HG02763 (cell line): ENCODE data around the gene PHLDB3.
A peak's percentile ranks its signal among the peaks of the same experiment; 100 is the strongest.
"Not testable (repeated sequence)": the region's sequence is repeated elsewhere in the genome, so short reads cannot be mapped to it uniquely, and the experiment has no call there.

Source experiments
- ATAC-seq: cut with Tn5 transposase; IDR thresholded peaks from one replicate; pipeline ENCODE4 v1.9.1; 2021; ENCODE audit warnings: mild to moderate bottlenecking, moderate library complexity; ENCODE audit not compliant: unreplicated experiment

PHLDB3 gene

GRCh38 chr19:43527860-43528622, 23.5 kb upstream of the PHLDB3 start:
- no peak for ATAC-seq

- peak; percentile 79 for ATAC-seq
Measured at GRCh38 chr19:43526884-43527859, 22.6 kb upstream of the PHLDB3 start, which contains the start of gene ETHE1. Gene ETHE1 (minus strand): TSS chr19:43527201. CDS start chr19:43527177, 24 bp downstream.

GRCh38 chr19:43525836-43526771, 21.6 kb upstream of the PHLDB3 start:
- no peak for ATAC-seq

GRCh38 chr19:43524922-43525835, 20.6 kb upstream of the PHLDB3 start:
- no peak for ATAC-seq

GRCh38 chr19:43523696-43524095, 19.1 kb upstream of the PHLDB3 start:
- ATAC-seq, result not testable (repeated sequence)

GRCh38 chr19:43522929-43523328, 18.4 kb upstream of the PHLDB3 start:
- no peak for ATAC-seq

- no peak for ATAC-seq
Measured at GRCh38 chr19:43519436-43520088, 15.0 kb upstream of the PHLDB3 start.

- ATAC-seq, result no peak
Measured at GRCh38 chr19:43518051-43518450, 13.5 kb upstream of the PHLDB3 start.

GRCh38 chr19:43512399-43512798, 7.9 kb upstream of the PHLDB3 start:
- not testable (repeated sequence) for ATAC-seq

GRCh38 chr19:43511324-43511723, 6.8 kb upstream of the PHLDB3 start:
- ATAC-seq, result no peak

- no peak for ATAC-seq
Measured at GRCh38 chr19:43510713-43511112, 6.2 kb upstream of the PHLDB3 start.

GRCh38 chr19:43507880-43508279, 3.3 kb upstream of the PHLDB3 start:
- no peak for ATAC-seq

GRCh38 chr19:43506629-43507028, 2.1 kb upstream of the PHLDB3 start:
- no peak for ATAC-seq

- no peak for ATAC-seq
Measured at GRCh38 chr19:43505941-43506340, 1.4 kb upstream of the PHLDB3 start.

- no peak for ATAC-seq
Measured at GRCh38 chr19:43505186-43505456, 575 bp upstream of the PHLDB3 start.

- ATAC-seq, result peak; percentile 84
Measured at GRCh38 chr19:43503501-43504425, 783 bp downstream of the PHLDB3 start.

- ATAC-seq, result no peak
Measured at GRCh38 chr19:43502419-43502976, 2.0 kb downstream of the PHLDB3 start.
